Limb (tissue), 2 donors: ENCODE data around the gene BAX.
"Not testable (repeated sequence)": the region's sequence is repeated elsewhere in the genome, so short reads cannot be mapped to it uniquely, and the experiment has no call there.

ENCODE experiments used
- DNase-seq, 2 donors: peaks; one replicate each; pipeline ENCODE4 v3.0.0-alpha.2; 2016; ENCODE audit errors: extremely low spot score in 2 of 2

Gene BAX

DNA sequence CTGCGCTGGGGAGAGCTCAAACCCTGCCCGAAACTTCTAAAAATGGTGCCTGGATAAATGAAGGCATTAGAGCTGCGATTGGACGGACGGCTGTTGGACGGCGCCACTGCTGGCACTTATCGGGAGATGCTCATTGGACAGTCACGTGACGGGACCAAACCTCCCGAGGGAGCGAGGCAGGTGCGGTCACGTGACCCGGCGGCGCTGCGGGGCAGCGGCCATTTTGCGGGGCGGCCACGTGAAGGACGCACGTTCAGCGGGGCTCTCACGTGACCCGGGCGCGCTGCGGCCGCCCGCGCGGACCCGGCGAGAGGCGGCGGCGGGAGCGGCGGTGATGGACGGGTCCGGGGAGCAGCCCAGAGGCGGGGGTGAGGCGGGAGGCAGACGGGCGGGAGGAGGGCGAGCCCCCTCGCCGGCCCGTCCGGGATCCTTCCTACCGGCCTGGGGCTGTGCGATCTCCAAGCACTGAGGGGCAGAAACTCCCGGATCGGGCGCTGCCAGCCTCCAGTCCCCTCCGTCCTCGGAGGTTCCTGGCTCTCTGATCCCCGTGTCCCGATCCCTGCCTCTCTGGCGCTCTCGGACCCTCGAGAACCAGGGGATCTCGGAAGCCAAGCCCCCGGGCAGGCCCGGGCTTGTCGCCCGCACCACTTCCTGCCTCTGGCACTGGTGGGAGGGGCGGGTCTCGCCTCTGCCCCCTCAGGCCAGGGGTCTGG lies at the start of gene BAX:
TSS of gene BAX (plus strand) at position 281 of the 713 bp plus-strand sequence. CDS start at position 335, 54 bp downstream.
- peak; percentile 96 to 99 for DNase-seq

DNA sequence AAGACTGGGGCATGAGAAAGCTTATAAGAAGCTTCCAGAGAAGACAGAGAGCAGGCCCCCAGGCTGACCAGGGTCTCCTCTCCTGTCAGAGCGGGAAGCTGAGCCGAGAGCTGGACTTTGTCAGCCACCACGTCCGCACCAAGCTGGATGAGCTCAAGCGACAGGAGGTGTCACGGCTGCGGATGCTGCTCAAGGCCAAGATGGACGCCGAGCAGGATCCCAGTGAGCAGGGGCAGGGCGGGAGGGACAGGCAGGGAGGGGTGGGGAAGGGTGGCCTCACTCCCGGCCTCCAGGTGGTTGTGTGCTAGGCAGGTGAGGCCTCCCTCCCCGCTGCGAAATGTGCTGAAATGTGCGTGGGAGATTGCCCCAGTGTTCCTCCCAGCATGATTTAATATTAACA lies 49.0 kb upstream of the BAX start:
- DNase-seq, result no peak

DNA sequence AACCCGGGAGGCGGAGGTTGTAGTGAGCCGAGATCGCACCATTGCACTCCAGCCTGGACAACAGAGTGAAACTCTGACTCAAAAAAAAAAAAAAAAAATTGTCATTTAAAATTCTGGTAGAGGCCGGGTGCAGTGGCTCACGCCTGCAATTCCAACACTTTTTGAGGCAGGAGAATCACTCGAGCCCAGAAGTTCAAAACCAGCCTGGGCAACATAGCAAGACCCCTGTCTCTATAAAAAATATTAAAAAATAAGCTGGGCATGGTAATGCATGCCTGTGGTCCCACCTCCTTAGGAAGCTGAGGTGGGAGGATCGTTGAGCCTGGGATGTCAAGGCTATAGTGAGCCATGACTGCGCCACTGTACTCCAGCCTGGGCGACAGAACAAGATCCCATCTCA lies 48.4 kb upstream of the BAX start:
- no peak for DNase-seq

DNA sequence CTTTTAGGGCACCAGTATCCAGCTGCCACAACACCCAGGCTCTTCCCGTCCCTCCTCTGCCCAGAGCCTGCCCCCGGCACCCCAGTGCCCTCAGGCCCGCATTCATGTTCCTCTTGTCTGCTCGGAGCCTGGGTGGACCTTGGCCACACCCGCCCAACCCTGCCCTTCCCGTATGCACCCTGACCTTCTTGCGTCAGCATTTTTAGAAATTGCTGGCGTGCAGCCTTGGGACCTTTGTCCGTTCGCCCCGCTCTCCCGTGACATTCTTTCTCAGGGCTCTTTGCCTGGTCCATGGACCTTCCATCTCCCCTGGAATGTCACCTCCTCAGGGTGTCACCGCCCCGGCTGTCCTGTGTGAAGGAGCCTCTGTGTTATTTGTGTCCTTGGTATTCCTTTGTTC lies 47.0 kb upstream of the BAX start:
- no peak for DNase-seq

DNA sequence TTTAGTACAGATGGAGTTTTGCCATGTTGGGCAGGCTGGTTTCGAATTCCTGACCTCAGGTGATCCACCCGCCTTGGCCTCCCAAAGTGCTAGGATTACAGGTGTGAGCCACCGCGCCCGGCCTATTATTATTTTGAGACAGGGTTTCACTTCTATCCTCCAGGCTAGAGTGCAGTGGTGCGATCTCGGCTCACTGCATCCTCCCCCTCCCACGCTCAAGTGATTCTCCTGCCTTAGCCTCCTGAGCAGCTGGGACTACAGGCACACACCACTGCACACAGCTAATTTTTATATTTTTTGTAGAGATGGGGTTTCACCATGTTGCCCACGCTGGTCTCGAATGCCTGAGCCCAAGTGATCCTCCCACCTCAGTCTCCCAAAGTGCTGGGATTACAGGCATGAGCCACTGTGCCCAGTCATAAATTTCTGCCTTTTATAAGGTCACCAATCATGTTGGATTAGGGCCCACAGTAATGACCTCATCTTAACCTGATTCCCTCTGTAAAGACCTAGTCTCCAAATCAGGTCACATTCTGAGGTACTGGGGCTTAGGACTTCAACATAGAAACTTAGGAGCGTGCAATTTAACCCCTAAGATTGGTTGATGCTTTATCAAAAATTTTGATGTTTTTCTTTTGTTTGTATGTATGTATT lies 45.1 kb upstream of the BAX start:
- DNase-seq, result not testable (repeated sequence)

DNA sequence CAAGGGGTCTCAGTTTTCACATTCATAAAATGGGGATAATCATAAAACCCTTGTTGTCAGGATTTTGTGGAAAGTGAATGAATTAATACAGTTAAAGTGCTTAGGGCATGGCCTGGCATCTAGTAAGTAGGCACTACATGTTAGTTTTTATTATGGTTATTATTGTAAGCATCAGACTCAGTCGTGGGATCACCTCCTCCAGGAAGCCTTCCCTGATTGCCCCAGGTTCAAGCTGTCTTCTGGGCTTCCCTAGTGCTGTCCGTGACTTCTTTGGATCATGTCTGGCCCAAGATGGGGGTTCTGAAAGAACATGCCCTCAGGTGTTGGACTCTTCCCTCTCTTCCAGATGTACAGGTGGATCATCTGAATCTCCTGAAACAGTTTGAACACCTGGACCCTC lies 43.9 kb upstream of the BAX start:
- no peak for DNase-seq

DNA sequence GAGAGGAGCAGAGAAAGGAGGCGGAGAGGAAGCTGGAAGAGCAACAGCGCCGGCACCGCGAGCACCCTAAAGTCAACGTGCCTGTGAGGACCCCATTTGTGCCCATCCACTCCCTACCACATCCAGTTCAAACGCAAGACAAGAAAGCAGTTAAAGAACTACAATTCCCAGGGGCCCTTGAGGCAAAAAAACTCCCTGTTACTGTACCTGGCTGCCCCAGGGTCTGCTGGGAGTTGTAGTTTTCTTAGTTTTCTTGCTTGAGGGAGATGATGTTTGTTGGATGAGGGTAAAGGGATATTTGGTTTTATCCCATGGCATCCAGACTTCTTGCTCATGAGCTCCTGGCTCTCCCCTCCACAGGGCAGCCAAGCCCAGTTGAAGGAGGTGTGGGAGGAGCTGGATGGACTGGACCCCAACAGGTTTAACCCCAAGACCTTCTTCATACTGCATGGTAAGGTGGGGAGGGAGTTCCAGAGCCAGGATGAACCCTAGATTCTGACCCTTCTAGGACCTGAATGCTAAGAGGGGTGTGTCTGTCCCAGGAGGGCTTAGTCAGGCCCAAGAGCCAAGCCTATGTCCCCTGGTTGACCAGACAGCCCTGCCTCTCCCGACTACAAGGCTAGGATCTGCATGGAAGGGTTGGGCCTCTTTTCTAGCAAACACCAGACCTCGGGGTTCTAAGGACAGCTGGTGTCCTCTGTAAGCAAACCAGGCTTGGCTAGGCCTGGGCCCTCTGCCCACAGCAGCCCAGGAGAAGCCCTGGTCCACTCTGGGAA lies 41.4 kb upstream of the BAX start:
- DNase-seq, result no peak

DNA sequence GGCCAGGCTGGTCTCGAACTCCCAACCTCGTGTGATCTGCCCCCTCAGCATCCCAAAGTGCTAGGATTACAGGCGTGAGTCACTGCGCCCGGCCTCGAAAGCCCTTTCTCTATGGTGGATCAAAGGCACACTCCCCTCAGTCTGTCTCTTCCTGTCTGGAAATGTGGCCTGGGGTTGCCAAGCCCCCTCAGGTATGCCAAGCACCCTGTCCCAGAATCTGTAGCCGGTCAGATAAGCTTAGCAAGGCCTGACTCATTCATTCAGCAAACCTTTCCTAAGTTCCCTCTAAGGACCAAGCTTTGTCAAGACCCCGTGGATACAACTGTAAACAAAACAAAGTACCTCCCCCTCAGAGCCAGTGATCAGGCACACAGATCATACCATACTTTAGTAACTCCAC lies 40.5 kb upstream of the BAX start:
- no peak for DNase-seq

DNA sequence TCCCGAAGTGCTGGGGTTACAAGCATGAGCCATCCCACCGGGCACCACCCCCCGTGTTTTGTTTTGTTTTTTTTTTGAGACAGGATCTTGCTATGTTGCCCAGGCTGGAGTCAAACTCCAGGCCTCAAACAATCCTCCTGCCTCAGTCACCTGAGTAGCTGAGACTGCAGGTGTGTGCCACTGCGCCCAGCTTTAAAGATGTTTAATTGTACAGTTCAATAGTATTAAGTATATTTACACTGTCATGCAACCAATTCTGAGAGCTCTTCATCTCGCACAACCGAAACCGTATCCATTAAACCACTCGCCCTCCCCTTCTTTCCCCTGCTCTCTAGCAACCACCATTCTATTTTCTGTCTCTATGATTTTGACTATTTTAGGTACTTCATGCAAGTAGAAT lies 38.9 kb upstream of the BAX start:
- no peak for DNase-seq

DNA sequence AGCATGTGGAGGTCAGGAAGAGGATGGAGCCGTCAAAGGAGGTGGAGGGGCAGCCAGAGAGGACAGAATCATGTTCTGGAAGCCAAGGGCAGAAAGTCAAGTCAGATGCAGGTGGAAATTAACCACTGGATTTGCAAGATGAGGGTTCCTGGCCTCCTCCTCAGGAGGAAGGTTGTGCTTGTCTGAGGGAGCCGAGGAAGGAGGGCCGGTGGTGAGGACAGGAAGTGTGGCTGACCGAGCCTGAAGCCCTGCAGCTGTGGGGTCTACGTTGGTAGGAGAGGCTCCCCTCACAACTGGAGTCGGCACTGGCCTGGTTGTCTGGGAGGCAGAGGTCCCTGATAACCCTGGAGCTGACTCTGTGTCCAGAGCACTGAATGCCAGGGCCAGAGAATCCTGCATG lies 36.6 kb upstream of the BAX start:
- no peak for DNase-seq

DNA sequence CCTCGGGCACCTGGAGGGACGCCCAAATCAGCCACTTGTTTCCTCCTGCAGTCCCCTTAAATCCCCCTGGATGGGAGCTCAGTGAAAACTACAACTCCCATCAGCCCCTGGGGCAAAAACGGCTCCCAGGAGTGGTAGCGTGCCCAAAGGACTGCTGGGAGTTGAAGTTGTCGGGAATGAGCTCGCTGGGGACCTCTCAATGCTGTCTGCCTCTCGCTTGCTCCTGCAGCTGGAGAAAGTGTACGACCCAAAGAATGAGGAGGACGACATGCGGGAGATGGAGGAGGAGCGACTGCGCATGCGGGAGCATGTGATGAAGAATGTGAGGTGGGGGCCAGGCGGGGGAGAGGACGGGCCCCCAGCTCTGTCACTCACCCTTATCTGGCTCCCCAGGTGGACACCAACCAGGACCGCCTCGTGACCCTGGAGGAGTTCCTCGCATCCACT lies 35.9 kb upstream of the BAX start:
- no peak for DNase-seq

DNA sequence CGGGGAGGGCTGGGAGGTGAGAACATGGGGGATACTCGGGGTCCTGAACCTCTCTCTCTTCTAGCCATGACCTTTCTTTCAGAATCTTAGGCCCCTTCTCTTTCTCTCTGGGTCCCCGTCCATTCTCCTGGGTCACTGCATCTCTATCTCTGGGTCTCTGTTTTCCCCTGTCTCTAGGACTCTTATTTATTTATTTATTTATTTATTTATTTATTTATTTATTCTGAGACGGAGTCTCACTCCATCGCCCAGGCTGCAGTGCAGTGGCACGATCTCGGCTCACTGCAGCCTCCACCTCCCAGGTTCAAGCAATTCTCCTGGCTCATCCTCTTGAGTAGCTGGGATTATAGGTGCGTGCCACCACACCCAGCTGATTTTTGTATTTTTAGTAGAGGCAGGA lies 35.4 kb upstream of the BAX start:
- not testable (repeated sequence) for DNase-seq

DNA sequence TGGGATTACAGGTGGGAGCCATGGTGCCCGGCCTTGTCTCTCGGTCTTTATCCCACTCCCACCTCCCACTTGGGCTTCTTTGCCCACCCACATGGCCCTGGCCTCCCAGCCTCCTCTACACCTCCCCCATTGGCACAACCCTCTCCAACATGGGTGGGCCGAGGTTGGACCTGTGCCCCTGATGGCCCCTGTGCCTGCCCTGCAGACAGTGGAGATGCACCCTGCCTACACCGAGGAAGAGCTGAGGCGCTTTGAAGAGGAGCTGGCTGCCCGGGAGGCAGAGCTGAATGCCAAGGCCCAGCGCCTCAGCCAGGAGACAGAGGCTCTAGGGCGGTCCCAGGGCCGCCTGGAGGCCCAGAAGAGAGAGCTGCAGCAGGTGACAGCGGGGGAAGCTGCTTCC lies 33.7 kb upstream of the BAX start:
- DNase-seq, result no peak

DNA sequence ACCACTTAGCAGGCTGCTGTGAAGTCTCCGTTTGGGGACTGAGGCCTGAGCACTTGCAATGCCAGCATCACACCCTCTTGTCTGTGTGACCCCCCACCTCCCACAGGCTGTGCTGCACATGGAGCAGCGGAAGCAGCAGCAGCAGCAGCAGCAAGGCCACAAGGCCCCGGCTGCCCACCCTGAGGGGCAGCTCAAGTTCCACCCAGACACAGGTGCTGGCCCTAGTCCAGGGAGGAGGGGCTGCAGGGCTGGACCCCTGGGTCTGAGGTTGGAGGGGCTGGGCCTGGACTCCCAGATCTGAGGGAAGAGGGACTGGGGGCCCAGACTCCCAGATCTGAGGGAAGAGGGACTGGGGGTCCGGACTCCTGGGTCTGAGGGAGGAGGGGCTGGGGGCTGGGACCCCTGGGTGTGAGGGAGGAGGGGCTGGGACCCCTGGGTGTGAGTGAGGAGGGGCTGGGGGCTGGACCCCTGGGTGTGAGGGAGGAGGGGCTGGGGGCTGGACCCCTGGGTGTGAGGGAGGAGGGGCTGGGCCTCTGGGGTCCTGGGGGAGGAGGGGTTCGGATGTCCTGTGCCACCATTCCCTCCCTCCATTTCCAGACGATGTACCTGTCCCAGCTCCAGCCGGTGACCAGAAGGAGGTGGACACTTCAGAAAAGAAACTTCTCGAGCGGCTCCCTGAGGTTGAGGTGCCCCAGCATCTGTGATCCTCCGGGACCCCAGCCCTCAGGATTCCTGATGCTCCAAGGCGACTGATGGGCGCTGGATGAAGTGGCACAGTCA lies 32.8 kb upstream of the BAX start:
- DNase-seq, result no peak

DNA sequence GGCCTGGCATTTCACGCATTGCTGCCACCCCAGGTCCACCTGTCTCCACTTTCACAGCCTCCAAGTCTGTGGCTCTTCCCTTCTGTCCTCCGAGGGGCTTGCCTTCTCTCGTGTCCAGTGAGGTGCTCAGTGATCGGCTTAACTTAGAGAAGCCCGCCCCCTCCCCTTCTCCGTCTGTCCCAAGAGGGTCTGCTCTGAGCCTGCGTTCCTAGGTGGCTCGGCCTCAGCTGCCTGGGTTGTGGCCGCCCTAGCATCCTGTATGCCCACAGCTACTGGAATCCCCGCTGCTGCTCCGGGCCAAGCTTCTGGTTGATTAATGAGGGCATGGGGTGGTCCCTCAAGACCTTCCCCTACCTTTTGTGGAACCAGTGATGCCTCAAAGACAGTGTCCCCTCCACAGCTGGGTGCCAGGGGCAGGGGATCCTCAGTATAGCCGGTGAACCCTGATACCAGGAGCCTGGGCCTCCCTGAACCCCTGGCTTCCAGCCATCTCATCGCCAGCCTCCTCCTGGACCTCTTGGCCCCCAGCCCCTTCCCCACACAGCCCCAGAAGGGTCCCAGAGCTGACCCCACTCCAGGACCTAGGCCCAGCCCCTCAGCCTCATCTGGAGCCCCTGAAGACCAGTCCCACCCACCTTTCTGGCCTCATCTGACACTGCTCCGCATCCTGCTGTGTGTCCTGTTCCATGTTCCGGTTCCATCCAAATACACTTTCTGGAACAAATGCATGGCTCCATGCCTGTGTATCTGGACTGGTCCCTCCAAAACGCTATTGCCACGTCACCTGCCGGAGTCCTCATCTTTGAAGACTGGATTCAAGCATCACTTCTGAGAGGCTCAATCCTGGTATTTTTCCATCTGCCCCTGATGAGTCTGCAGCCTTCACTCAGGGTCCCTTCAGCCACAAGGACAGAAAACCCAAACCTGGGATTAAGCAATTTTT lies 31.9 kb upstream of the BAX start:
- DNase-seq, result no peak

DNA sequence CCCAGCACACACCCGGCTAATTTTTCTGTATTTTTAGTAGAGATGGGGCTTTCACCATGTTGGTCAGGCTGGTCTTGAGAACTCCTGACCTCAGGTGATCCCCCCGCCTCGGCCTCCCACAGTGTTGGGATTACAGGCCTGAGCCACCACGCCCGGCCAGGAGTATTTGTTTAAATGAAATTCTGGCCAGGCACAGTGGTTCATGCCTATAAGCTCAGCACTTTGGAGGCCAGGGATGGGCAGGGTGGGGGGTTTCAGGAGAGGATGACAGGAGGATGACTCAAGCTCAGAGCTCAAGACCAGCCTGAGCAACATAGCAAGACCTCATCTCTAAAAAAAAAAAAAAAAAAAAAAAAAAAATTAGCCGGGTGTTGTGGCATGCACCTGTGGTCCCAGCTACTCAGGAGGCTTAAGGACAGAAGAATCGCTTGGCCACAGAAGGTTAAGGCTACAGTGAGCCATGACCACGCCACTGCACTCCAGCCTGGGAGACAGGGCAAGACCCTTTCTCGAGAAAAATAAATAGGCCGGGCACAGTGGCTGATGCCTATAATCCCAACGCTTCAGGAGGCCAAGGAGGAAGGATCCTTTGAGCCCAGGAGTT lies 29.3 kb upstream of the BAX start:
- DNase-seq, result no peak

DNA sequence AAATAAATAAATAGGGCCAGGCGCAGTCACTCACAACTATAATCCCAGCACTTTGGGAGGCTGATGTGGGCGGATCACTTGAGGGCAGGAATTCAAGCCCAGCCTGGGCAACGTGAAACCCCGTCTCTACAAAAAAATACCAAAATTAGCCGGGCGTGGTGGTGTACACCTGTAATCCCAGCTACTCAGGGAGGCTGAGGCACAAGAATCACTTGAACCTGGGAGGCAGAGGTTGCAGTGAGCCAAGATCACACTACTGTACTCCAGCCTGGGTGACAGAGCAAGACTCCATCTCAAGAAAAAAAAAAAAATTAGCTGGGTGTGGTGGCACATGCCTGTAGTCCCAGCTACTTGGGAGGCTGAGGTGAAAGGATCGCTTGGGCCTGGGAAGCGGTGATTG lies 28.8 kb upstream of the BAX start:
- not testable (repeated sequence) for DNase-seq

DNA sequence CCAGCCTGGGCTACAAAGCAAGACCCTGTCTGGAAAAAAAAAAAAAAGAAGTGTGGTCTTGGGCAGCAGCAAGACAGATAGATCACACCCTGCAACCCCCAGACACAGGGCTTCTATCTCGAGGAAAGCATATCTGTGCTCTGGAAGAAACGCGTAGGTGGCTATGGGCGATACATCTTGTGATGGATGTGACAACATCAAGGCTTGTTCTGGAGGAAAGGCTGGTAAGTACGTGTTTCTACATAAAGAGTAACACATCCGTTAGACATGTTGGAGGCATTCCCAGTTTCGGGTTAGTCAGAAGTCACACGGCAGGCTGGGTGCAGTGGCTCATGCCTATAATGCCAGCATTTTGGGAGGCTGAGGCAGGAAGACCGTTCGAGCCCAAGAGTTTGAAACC lies 27.8 kb upstream of the BAX start:
- DNase-seq, result no peak

DNA sequence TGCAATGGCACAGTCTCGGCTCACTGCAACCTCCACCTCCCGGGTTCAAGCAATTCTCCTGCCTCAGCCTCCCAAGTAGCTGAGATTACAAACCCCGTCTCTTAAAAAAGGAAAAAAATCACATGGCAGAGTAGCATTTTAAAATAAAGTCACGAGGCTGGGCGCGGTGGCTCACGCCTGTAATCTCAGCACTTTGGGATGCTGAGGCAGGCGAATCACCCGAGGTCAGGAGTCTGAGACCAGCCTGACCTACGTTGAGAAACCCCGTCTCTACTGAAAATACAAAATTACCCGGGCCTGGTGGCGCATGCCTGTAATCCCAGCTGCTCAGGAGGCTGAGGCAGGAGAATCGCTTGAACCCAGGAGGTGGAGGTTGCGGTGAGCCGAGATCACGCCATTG lies 27.0 kb upstream of the BAX start:
- not testable (repeated sequence) for DNase-seq
